H1 (cell line): ENCODE results near the gene RARB. TPM values are rescaled to one million over a fixed set of nuclear protein-coding genes. Genes with fewer than 3 reads are reported as not detected.

Experiments
- CTCF ChIA-PET: fragments of 300-600 bp; sonication (Branson Sonifier 250); formaldehyde crosslinking; loops from one replicate; lab custom pipeline; 2021; ENCODE audit not compliant: partially characterized antibody; lab: Charles Lee
- POLR2A ChIA-PET: fragments of 300-600 bp; sonication (Branson Sonifier 250); formaldehyde crosslinking; loops from one replicate; lab custom pipeline; 2021; ENCODE audit warnings: inconsistent platforms; ENCODE audit not compliant: partially characterized antibody; lab: Charles Lee
- DNase-seq, 2 experiments: peaks; one replicate each; pipeline versions ENCODE4 v3.0.0 to v3.0.0-alpha.2; 2010 to 2022; ENCODE audit warnings: low spot score in 2 of 2, low read depth in 1 of 2, mixed read lengths in 1 of 2
- FAIRE-seq: peaks from 2 replicates; lab custom pipeline; 2011; peaks lifted over from hg19 to GRCh38; lab: Jason Lieb, UNC
- H2AFZ ChIP-seq: 2 replicates; pipeline ENCODE4 v1.8.1; 2012; ENCODE audit warnings: low read length, inconsistent platforms
- H2AK5ac ChIP-seq: 2 replicates; pipeline ENCODE4 v1.6.1; 2013; ENCODE audit warnings: low read depth, low read length
- H2BK120ac ChIP-seq: replicated peaks from 2 replicates; pipeline ENCODE3; 2013; ENCODE audit warnings: low read depth, low read length, inconsistent platforms
- H2BK12ac ChIP-seq: 2 replicates; pipeline ENCODE4 v1.6.1; 2013; ENCODE audit warnings: low read depth, low read length
- H2BK15ac ChIP-seq: 2 replicates; pipeline ENCODE4 v1.6.1; 2013; ENCODE audit warnings: low read length
- H2BK20ac ChIP-seq: 2 replicates; pipeline ENCODE4 v1.6.1; 2013; ENCODE audit warnings: low read length
- H2BK5ac ChIP-seq: 2 replicates; pipeline ENCODE4 v1.6.1; 2013; ENCODE audit warnings: low read depth, low read length
- H3K14ac ChIP-seq: 2 replicates; pipeline ENCODE4 v1.6.1; 2013; ENCODE audit warnings: inconsistent platforms; ENCODE audit not compliant: insufficient read length
- H3K18ac ChIP-seq: 2 replicates; pipeline ENCODE4 v1.6.1; 2013; ENCODE audit warnings: low read length; ENCODE audit errors: extremely low read depth
- H3K23ac ChIP-seq: 2 replicates; pipeline ENCODE4 v1.6.1; 2013; ENCODE audit warnings: inconsistent platforms; ENCODE audit not compliant: insufficient read length
- H3K23me2 ChIP-seq: 2 replicates; pipeline ENCODE4 v1.6.1; 2013; ENCODE audit warnings: low read depth, low read length
- H3K27ac ChIP-seq: 2 replicates; pipeline ENCODE4 v1.6.1; 2011; ENCODE audit warnings: low read depth, low read length, inconsistent platforms
- H3K27me3 ChIP-seq, 4 experiments: replicated peaks in 1 of 4; 1 replicate in 1 of 4; 2 replicates in 3 of 4; pipeline versions ENCODE4 v1.6.1 to v1.8.1; 2011 to 2013; ENCODE audit warnings: low read length in 3 of 4, mild to moderate bottlenecking in 3 of 4, inconsistent platforms in 2 of 4, mixed read lengths in 2 of 4, moderate library complexity in 1 of 4; ENCODE audit not compliant: control insufficient read depth in 3 of 4, insufficient read depth in 3 of 4; ENCODE audit errors: extremely low read depth in 1 of 4
- H3K36me3 ChIP-seq, 4 experiments: 2 replicates each; pipeline versions ENCODE4 v1.6.1 to v1.8.1; 2011 to 2013; ENCODE audit warnings: mild to moderate bottlenecking in 4 of 4, low read length in 3 of 4, moderate library complexity in 2 of 4, control low read depth in 1 of 4, inconsistent platforms in 1 of 4; ENCODE audit not compliant: insufficient read depth in 4 of 4, control insufficient read depth in 2 of 4
- H3K4ac ChIP-seq: replicated peaks from 2 replicates; pipeline ENCODE3; 2013; ENCODE audit warnings: low read length, low read depth, mixed read lengths, inconsistent platforms; ENCODE audit not compliant: insufficient read length
- H3K4me1 ChIP-seq, 4 experiments: replicated peaks in 1 of 4; 1 replicate in 1 of 4; 2 replicates in 3 of 4; pipeline versions ENCODE4 v1.6.1 to v1.8.1; 2011 to 2013; ENCODE audit warnings: low read length in 3 of 4, inconsistent platforms in 2 of 4, mixed read lengths in 1 of 4; ENCODE audit not compliant: insufficient read depth in 4 of 4, control insufficient read depth in 3 of 4
- H3K4me2 ChIP-seq, 2 experiments: 2 replicates each; pipeline versions ENCODE4 v1.6.1 to v1.8.1; 2011 to 2013; ENCODE audit warnings: low read depth in 2 of 2, low read length in 2 of 2, control low read depth in 1 of 2, inconsistent platforms in 1 of 2, mild to moderate bottlenecking in 1 of 2; ENCODE audit not compliant: insufficient read depth in 1 of 2
- H3K4me3 ChIP-seq, 4 experiments: fragments of 200-600, 300-600 bp in 1 of 4; sonication (generic), shearing (Covaris generic), sonication (Bioruptor Twin) in 1 of 4; 2 replicates each; pipeline versions ENCODE4 v1.5.1 to v1.8.1; 2011 to 2016; ENCODE audit warnings: low read length in 4 of 4, low read depth in 3 of 4, control low read depth in 2 of 4, inconsistent platforms in 2 of 4, mild to moderate bottlenecking in 2 of 4, mixed read lengths in 1 of 4, moderate library complexity in 1 of 4; ENCODE audit not compliant: insufficient read depth in 2 of 4; ENCODE audit errors: extremely low read depth in 1 of 4
- H3K56ac ChIP-seq: replicated peaks from 2 replicates; pipeline ENCODE3; 2013; ENCODE audit warnings: low read depth, mild to moderate bottlenecking, mixed read lengths, low read length, inconsistent platforms; ENCODE audit not compliant: insufficient read length
- H3K79me1 ChIP-seq: 2 replicates; pipeline ENCODE4 v1.6.1; 2013; ENCODE audit warnings: low read depth, low read length, control low read depth
- H3K79me2 ChIP-seq, 2 experiments: 2 replicates each; pipeline versions ENCODE4 v1.6.1 to v1.8.1; 2012 to 2013; ENCODE audit warnings: low read length in 2 of 2, mild to moderate bottlenecking in 2 of 2, inconsistent platforms in 1 of 2; ENCODE audit not compliant: insufficient read depth in 2 of 2, control insufficient read depth in 1 of 2
- H3K9ac ChIP-seq, 4 experiments: replicated peaks in 1 of 4; 1 replicate in 1 of 4; 2 replicates in 3 of 4; pipeline versions ENCODE4 v1.6.1 to v1.8.1; 2011 to 2013; ENCODE audit warnings: low read depth in 3 of 4, low read length in 3 of 4, control low read depth in 2 of 4, mild to moderate bottlenecking in 2 of 4, moderate library complexity in 2 of 4, inconsistent platforms in 1 of 4; ENCODE audit errors: extremely low read depth in 1 of 4
- H3K9me3 ChIP-seq, 2 experiments: 2 replicates each; pipeline versions ENCODE4 v1.6.1 to v1.8.1; 2012 to 2013; ENCODE audit warnings: mild to moderate bottlenecking in 2 of 2, moderate library complexity in 2 of 2, control low read depth in 1 of 2, inconsistent platforms in 1 of 2, low read depth in 1 of 2, low read length in 1 of 2, mixed read lengths in 1 of 2; ENCODE audit not compliant: insufficient read depth in 2 of 2
- H4K20me1 ChIP-seq, 2 experiments: replicated peaks in 1 of 2; 2 replicates each; pipeline versions ENCODE3 to v1.8.1; 2011 to 2013; ENCODE audit warnings: inconsistent platforms in 2 of 2, low read length in 2 of 2, mild to moderate bottlenecking in 1 of 2; ENCODE audit not compliant: insufficient read depth in 2 of 2, control insufficient read depth in 1 of 2
- H4K5ac ChIP-seq: 2 replicates; pipeline ENCODE4 v1.6.1; 2013; ENCODE audit warnings: low read length, low read depth, mixed read lengths, inconsistent platforms; ENCODE audit not compliant: insufficient read length
- H4K8ac ChIP-seq: 2 replicates; pipeline ENCODE4 v1.8.0; 2013; ENCODE audit warnings: mild to moderate bottlenecking, moderate library complexity, low read length, inconsistent platforms; ENCODE audit not compliant: insufficient read depth; ENCODE audit errors: extremely low read depth
- H4K91ac ChIP-seq: replicated peaks from 2 replicates; pipeline ENCODE3; 2013; ENCODE audit warnings: low read length, mixed read lengths, inconsistent platforms; ENCODE audit not compliant: insufficient read length
- ZNF274 ChIP-seq: IDR thresholded peaks from 2 replicates; pipeline ENCODE4 v1.7.0; 2012; ENCODE audit warnings: low read length, borderline replicate concordance; ENCODE audit errors: extremely low read depth
- WGBS, 2 experiments: shearing (Covaris generic) in 1 of 2; methylation state at CpG; one replicate each; pipeline versions ENCODE4 v1.1.6 to v1.1.7; 2013 to 2015; ENCODE audit warnings: low lambda C conversion rate in 2 of 2, mixed read lengths in 2 of 2, inconsistent platforms in 1 of 2, low coverage in 1 of 2, missing lambda C conversion rate in 1 of 2; ENCODE audit not compliant: insufficient replicate concordance in 2 of 2, insufficient coverage in 1 of 2, insufficient read length in 1 of 2; ENCODE audit errors: extremely low coverage in 1 of 2, missing lambda C conversion rate in 1 of 2; 5-methylcytosine and 5-hydroxymethylcytosine counted together
- polyA plus RNA-seq, 7 experiments: library from polyadenylated mRNA; depleted of rRNA in 3 of 7; stranded (reverse) in 5 of 7; unstranded in 2 of 7; fragments of >200 nt in 5 of 7; fragments of 200-250 nt in 2 of 7; gene quantifications; 1 replicate in 5 of 7; 2 replicates in 1 of 7; 4 replicates in 1 of 7; pipeline versions ENCODE4 v1.2.1 to v1.2.3, GENCODE V29; 2011 to 2013; ENCODE audit warnings: missing spikeins in 2 of 7, mixed read lengths in 2 of 7
- total RNA-seq: library from RNA; stranded (reverse); fragmentation: NEBNext Ultra II Directional; extraction: Animal tissue kit (Norgen Biotek cat#: 25700); gene quantifications from 2 replicates; pipeline ENCODE4 v1.2.1, GENCODE V29; 2021

RARB gene
- total and polyA plus RNA-seq, 2 of the 8 experiments (the other 6 are each of a cell fraction or from before 2014, with no cell fraction given) = 0.15 to 0.22 TPM

DNA sequence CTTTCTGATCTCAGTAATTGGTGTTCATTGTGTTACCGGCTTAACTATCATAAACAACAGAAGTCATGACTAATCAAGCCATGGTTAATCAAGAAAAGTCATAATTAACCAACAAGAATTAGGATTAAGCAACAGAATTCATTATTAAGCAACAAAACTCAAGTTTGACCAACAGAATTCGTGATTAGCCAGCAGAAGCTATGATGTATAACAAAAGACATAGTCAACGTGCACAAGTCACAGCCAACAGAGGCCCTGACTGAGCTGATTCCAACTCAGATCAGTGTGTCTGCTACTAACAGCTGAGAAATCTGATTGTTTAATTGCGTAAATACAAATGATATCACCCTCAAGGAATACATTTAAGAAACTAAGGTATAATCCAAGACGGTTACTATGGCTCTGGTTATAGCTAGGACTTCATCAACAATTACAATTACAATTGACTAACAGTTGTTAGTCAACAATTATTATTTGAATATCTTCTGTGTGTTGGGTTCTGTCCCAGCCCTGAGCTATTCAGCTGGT, 67.7 kb downstream of the RARB start:
- no peak for DNase-seq
- no peaks in the 10 kb centered on the region; a peak in 1 of 7 replicates for H3K4me1 ChIP-seq
- CTCF ChIA-PET = interaction anchor here (0.7 to 2.9 kb wide), 4 partner anchors 8 to 71 kb away, joined by 3 to 8 read pairs (median 4); no protein-coding TSS in a partner anchor
- no peak overlapping the region for H4K5ac ChIP-seq
- no peak overlapping the region for H2AK5ac ChIP-seq
- H2BK12ac ChIP-seq = no peak overlapping the region
- H3K56ac ChIP-seq = no peak overlapping the region
- no peak for TF ChIP-seq ZNF274
- no peak overlapping the region for H3K18ac ChIP-seq
- no peaks in the 10 kb centered on the region for H3K79me1 ChIP-seq
- 91% methylated on average over 5 of the region's 5 CpGs; no CpG with 5 or more reads in 1 of the 2 experiments for WGBS, 2 experiments
- no peak overlapping the region for H2AFZ ChIP-seq
- POLR2A ChIA-PET = no interaction called here
- H3K14ac ChIP-seq = no peak overlapping the region
- H3K23me2 ChIP-seq = no peaks in the 10 kb centered on the region
- no peak overlapping the region for H3K27ac ChIP-seq
- H3K9me3 ChIP-seq = 0 out of 4 replicates have a peak, but pooled peaks cover 0 to 4% of the 10 kb centered on the region in 2 experiments
- H3K79me2 ChIP-seq = no peaks in the 10 kb centered on the region
- no peaks in the 10 kb centered on the region for H3K27me3 ChIP-seq
- H3K9ac ChIP-seq = no peak overlapping the region
- FAIRE-seq = no peak
- no peak overlapping the region for H4K8ac ChIP-seq
- H4K91ac ChIP-seq = no peak overlapping the region
- no peak overlapping the region for H3K23ac ChIP-seq
- no peak overlapping the region for H3K4ac ChIP-seq
- no peak overlapping the region for H3K4me3 ChIP-seq
- H2BK20ac ChIP-seq = no peak overlapping the region
- no peak overlapping the region for H2BK5ac ChIP-seq
- no peak overlapping the region for H2BK120ac ChIP-seq
- H3K4me2 ChIP-seq = no peak overlapping the region
- H2BK15ac ChIP-seq = no peak overlapping the region
- H3K36me3 ChIP-seq = no peaks in the 10 kb centered on the region
- no peaks in the 10 kb centered on the region for H4K20me1 ChIP-seq
